ENCODE results near the gene FAM174C.

The FAM174C gene

GRCh38 chr19:1309977-1310852, 34.9 kb downstream of the FAM174C start:
- TF ChIP-seq CTCF (tag by site-specific recombination; IDR thresholded peaks at IDR 0.05), result no peak
- 0 out of 2 replicates have a peak, but pooled peaks have one; percentile 23 for TF ChIP-seq SP7 (tag by site-specific recombination; IDR thresholded peaks at IDR 0.05)
- TF ChIP-seq KLF10 (tag by site-specific recombination; IDR thresholded peaks at IDR 0.05), result peak; percentile 19; the same call in 1 of the 2 replicates
- POLR2A ChIA-PET, result interaction anchor here (0.6 to 1.8 kb wide), 2 partner anchors 41 to 127 kb away, joined by 3 to 6 read pairs; partner anchors contain the start of gene CIRBP
- CTCF ChIA-PET, result no interaction called here
- Histone ChIP-seq H3K4me3 (ENCODE audit: low read depth, low read length) (no peak overlapping the region), H3K27ac (ENCODE audit: extremely low read depth, low read depth, low read length) (no peak overlapping the region), H3K4me1 (ENCODE audit: control insufficient read depth, insufficient read depth, low read length) (no peaks in the 10 kb centered on the region), H3K36me3 (ENCODE audit: control insufficient read depth in 2 of 2, insufficient read depth in 1 of 2, low read length in 2 of 2) (no peaks in the 10 kb centered on the region), H3K9me3 (ENCODE audit: control insufficient read depth, insufficient read depth, low read depth, low read length) (no peaks in the 10 kb centered on the region)

GRCh38 chr19:1310853-1311180, 35.5 kb downstream of the FAM174C start:
- no peaks in the 10 kb centered on the region for H3K4me1 ChIP-seq (ENCODE audit: control insufficient read depth, insufficient read depth, low read length)
- ChIA-PET CTCF (no interaction called here), POLR2A (interaction anchor here (0.6 to 1.7 kb wide), 2 partner anchors 41 to 126 kb away, joined by 3 to 6 read pairs; partner anchors contain the start of gene CIRBP)
- H3K4me3 ChIP-seq (ENCODE audit: low read depth, low read length), result no peak overlapping the region
- no peaks in the 10 kb centered on the region for H3K9me3 ChIP-seq (ENCODE audit: control insufficient read depth, insufficient read depth, low read depth, low read length)
- no peak overlapping the region for H3K27ac ChIP-seq (ENCODE audit: extremely low read depth, low read depth, low read length)
- TF ChIP-seq SP7 (tag by site-specific recombination; IDR thresholded peaks at IDR 0.05) (no peak), SCRT1 (tag by site-specific recombination; IDR thresholded peaks at IDR 0.05; ENCODE audit: borderline replicate concordance) (no peak)
- no peaks in the 10 kb centered on the region for H3K36me3 ChIP-seq (ENCODE audit: control insufficient read depth in 2 of 2, insufficient read depth in 1 of 2, low read length in 2 of 2)

- Histone ChIP-seq H3K9me3 (ENCODE audit: control insufficient read depth, insufficient read depth, low read depth, low read length) (no peaks in the 10 kb centered on the region), H3K36me3 (ENCODE audit: control insufficient read depth in 2 of 2, insufficient read depth in 1 of 2, low read length in 2 of 2) (no peaks in the 10 kb centered on the region), H3K4me3 (ENCODE audit: low read depth, low read length) (no peak overlapping the region), H3K4me1 (ENCODE audit: control insufficient read depth, insufficient read depth, low read length) (no peaks in the 10 kb centered on the region), H3K27ac (ENCODE audit: extremely low read depth, low read depth, low read length) (no peak overlapping the region)
- ChIA-PET CTCF (interaction anchor here (0.6 to 1.2 kb wide), 3 partner anchors 10 to 67 kb away, joined by 3 to 5 read pairs (median 4); no protein-coding TSS in a partner anchor), POLR2A (interaction anchor here (0.6 to 1.7 kb wide), 2 partner anchors 42 to 60 kb away, joined by 3 to 6 read pairs; partner anchors contain the start of gene CIRBP)
- TF ChIP-seq GLIS2 (tag by site-specific recombination; IDR thresholded peaks at IDR 0.05) (0 out of 2 replicates have a peak, but pooled peaks have one; percentile 29), ZBTB7A (tag by site-specific recombination; IDR thresholded peaks at IDR 0.05; ENCODE audit: low read depth) (no peak), HIC1 (tag by site-specific recombination; IDR thresholded peaks at IDR 0.05) (no peak; the same call in 1 of the 2 replicates), ZNF76 (tag by site-specific recombination; IDR thresholded peaks at IDR 0.05; ENCODE audit: borderline replicate concordance, low read depth) (0 out of 2 replicates have a peak, but pooled peaks have one; percentile 21), ZBTB8A (tag by site-specific recombination; IDR thresholded peaks at IDR 0.05) (peak; percentile 27; the same call in 1 of the 2 replicates)
Measured at GRCh38 chr19:1311543-1312091, 36.3 kb downstream of the FAM174C start.
